K562 (cell line): ENCODE measurements around the gene PFKFB2. TPM values are rescaled to one million over a fixed set of nuclear protein-coding genes. Genes with fewer than 3 reads are reported as not detected.

Source experiments
- ATF3 ChIP-seq, 2 experiments: fragments of 450-650 bp in 1 of 2; sonication (generic) in 1 of 2; formaldehyde crosslinking in 1 of 2; IDR thresholded peaks in 1 of 2; conservative IDR thresholded peaks in 1 of 2; 2 replicates each; pipeline versions ENCODE4 v1.6.1 to v1.8.1; 2016 to 2023; ENCODE audit warnings: mild to moderate bottlenecking in 2 of 2, moderate library complexity in 2 of 2, inconsistent platforms in 1 of 2, missing genetic modification reagents in 1 of 2
- BHLHE40 ChIP-seq: IDR thresholded peaks from 2 replicates; pipeline ENCODE4 v1.6.1; 2011; ENCODE audit warnings: low read length, improper control_type of control experiment
- E2F6 ChIP-seq, 2 experiments: IDR thresholded peaks; 2 replicates each; pipeline ENCODE4 v1.6.1; 2011; ENCODE audit warnings: borderline replicate concordance in 1 of 2, control low read depth in 1 of 2, low read depth in 1 of 2, low read length in 1 of 2, mild to moderate bottlenecking in 1 of 2, mixed read lengths in 1 of 2, moderate library complexity in 1 of 2; ENCODE audit not compliant: insufficient read depth in 1 of 2, insufficient read length in 1 of 2, poor library complexity in 1 of 2, severe bottlenecking in 1 of 2; ENCODE audit errors: extremely low read depth in 1 of 2
- FOXK2 ChIP-seq, 2 experiments: fragments of 450-650 bp; IDR thresholded peaks in 1 of 2; conservative IDR thresholded peaks in 1 of 2; 2 replicates each; pipeline ENCODE4 v1.6.1; 2016; ENCODE audit warnings: low read depth in 2 of 2, mild to moderate bottlenecking in 1 of 2
- FOXP1 ChIP-seq: sonication (generic); formaldehyde crosslinking; IDR thresholded peaks from 2 replicates; pipeline ENCODE4 v1.8.0; 2022; ENCODE audit warnings: mild to moderate bottlenecking, missing genetic modification reagents
- GABPB1 ChIP-seq: sonication (generic); formaldehyde crosslinking; IDR thresholded peaks from 2 replicates; pipeline ENCODE4 v1.8.0; 2022; ENCODE audit warnings: mild to moderate bottlenecking, missing genetic modification reagents
- MECOM ChIP-seq: fragments of 250-450 bp; sonication (Bioruptor Pico); IDR thresholded peaks from 2 replicates; pipeline ENCODE4 v1.8.0; 2022; ENCODE audit warnings: inconsistent platforms
- MLX ChIP-seq, 2 experiments: fragments of 450-650 bp in 1 of 2; sonication (generic) in 1 of 2; formaldehyde crosslinking; conservative IDR thresholded peaks; 2 replicates each; pipeline versions ENCODE4 v1.4.0 to v1.8.1; 2020 to 2022; ENCODE audit warnings: mild to moderate bottlenecking in 1 of 2, missing genetic modification reagents in 1 of 2
- MYC ChIP-seq, 2 experiments: fragments of 250-450 bp in 1 of 2; sonication (Bioruptor Pico) in 1 of 2; IDR thresholded peaks; 2 replicates each; pipeline versions ENCODE4 v1.5.1 to v1.6.1; 2012 to 2021; ENCODE audit warnings: low read depth in 2 of 2, borderline replicate concordance in 1 of 2, improper control_type of control experiment in 1 of 2, low read length in 1 of 2, mild to moderate bottlenecking in 1 of 2, moderate library complexity in 1 of 2
- NR4A1 ChIP-seq, 2 experiments: fragments of 250-450 bp in 1 of 2; fragments of 450-650 bp in 1 of 2; sonication (Bioruptor Pico) in 1 of 2; IDR thresholded peaks; 2 replicates each; pipeline versions ENCODE4 v1.4.0 to v1.6.1; 2016 to 2020; ENCODE audit warnings: mild to moderate bottlenecking in 2 of 2, missing compliant biosample characterization in 1 of 2, missing genetic modification characterization in 1 of 2, moderate library complexity in 1 of 2
- TEAD1 ChIP-seq, 2 experiments: fragments of 450-650 bp in 1 of 2; sonication (generic) in 1 of 2; formaldehyde crosslinking; IDR thresholded peaks; 2 replicates each; pipeline versions ENCODE4 v1.4.0 to v1.8.0; 2020 to 2022; ENCODE audit warnings: mild to moderate bottlenecking in 2 of 2, missing genetic modification reagents in 1 of 2
- U2AF2 ChIP-seq: fragments of 200-400 bp; formaldehyde crosslinking; optimal IDR thresholded peaks from 2 replicates; pipeline ENCODE3; 2017; ENCODE audit warnings: low read depth, mild to moderate bottlenecking, low read length
- ZNF174 ChIP-seq: fragments of 250-450 bp; sonication (Bioruptor Pico); IDR thresholded peaks from 2 replicates; pipeline ENCODE4 v1.4.0; 2020; ENCODE audit warnings: mild to moderate bottlenecking
- ZNF197 ChIP-seq: fragments of 200-800 bp; sonication (Bioruptor generic); IDR thresholded peaks from 2 replicates; pipeline ENCODE4 v1.6.1; 2016; ENCODE audit warnings: low read depth, missing genetic modification characterization, missing compliant biosample characterization
- ZNF239 ChIP-seq: fragments of 250-450 bp; sonication (Bioruptor Pico); IDR thresholded peaks from 2 replicates; pipeline ENCODE4 v1.4.0; 2020; ENCODE audit warnings: mild to moderate bottlenecking
- ZNF561 ChIP-seq: fragments of 450-650 bp; formaldehyde crosslinking; conservative IDR thresholded peaks from 2 replicates; pipeline ENCODE4 v1.4.0; 2020; ENCODE audit warnings: mild to moderate bottlenecking, moderate library complexity
- ZNF592 ChIP-seq: fragments of 450-650 bp; IDR thresholded peaks from 2 replicates; pipeline ENCODE4 v1.6.1; 2017; ENCODE audit warnings: antibody characterized with exemption, mild to moderate bottlenecking
- polyA plus RNA-seq, 8 experiments: library from polyadenylated mRNA; depleted of rRNA in 4 of 8; stranded (reverse) in 5 of 8; unstranded in 3 of 8; fragments of >200 nt; fragmentation: Nextera tagmentation in 2 of 8; fragmentation: Illumina TruSeq in 1 of 8; extraction: Ambion mirVana in 2 of 8; extraction: Trizol in 1 of 8; gene quantifications; 2 replicates each; pipeline versions ENCODE4 v1.2.1 to v1.2.3, GENCODE V29; 2011 to 2014; ENCODE audit warnings: inconsistent platforms in 1 of 8, missing spikeins in 1 of 8
- total RNA-seq, 7 experiments: library from RNA; depleted of rRNA in 6 of 7; stranded (reverse); fragments of >200 nt in 6 of 7; fragmentation: Illumina TruSeq in 2 of 7; extraction: Trizol in 2 of 7; gene quantifications; 2 replicates each; pipeline versions ENCODE4 v1.2.1 to v1.2.3, GENCODE V29; 2011 to 2021; ENCODE audit warnings: low replicate concordance in 1 of 7

The PFKFB2 gene
- total and polyA plus RNA-seq, 9 of the 15 experiments (the other 6 are each of a cell fraction or from before 2014, with no cell fraction given), result 6.9 to 26.0 (median 16.4) TPM

- TF ChIP-seq ATF3 (IDR thresholded peaks at IDR 0.05), result peak; percentile 84
- no peak for TF ChIP-seq ATF3 (CRISPR knock-in tag; conservative IDR thresholded peaks at IDR 0.05)
- TF ChIP-seq ZNF174 (CRISPR knock-in tag), result no peak
- 0 out of 4 replicates have a peak, but pooled peaks of 1 of the 2 experiments have one; percentile 33 for TF ChIP-seq MLX (CRISPR knock-in tag; conservative IDR thresholded peaks at IDR 0.05)
- peak; percentile 2; the same call in 1 of the 2 replicates for TF ChIP-seq MYC (IDR thresholded peaks at IDR 0.05; ENCODE audit: low read depth, low read length)
- 0 out of 2 replicates have a peak, but pooled peaks have one; percentile 19 for TF ChIP-seq MYC (CRISPR knock-in tag; IDR thresholded peaks at IDR 0.05; ENCODE audit: borderline replicate concordance, low read depth)
- peak; percentile 24; the same call in 1 of the 2 replicates for TF ChIP-seq BHLHE40
- peak in 1 of 2 experiments; percentile 5; a peak in 1 of 4 replicates for TF ChIP-seq TEAD1 (CRISPR knock-in tag; IDR thresholded peaks at IDR 0.05)
- TF ChIP-seq ZNF239, result 0 out of 2 replicates have a peak, but pooled peaks have one; percentile 5
- TF ChIP-seq U2AF2, result no peak
- no peak for TF ChIP-seq FOXK2 (conservative IDR thresholded peaks at IDR 0.05 in 1 of 2, IDR thresholded peaks at IDR 0.05 in 1 of 2; ENCODE audit: low read depth in 2 of 2)
- 0 out of 2 replicates have a peak, but pooled peaks have one; percentile 15 for TF ChIP-seq FOXP1 (CRISPR knock-in tag)
- peak; percentile 80 for TF ChIP-seq ZNF592
- 0 out of 2 replicates have a peak, but pooled peaks have one; percentile 34 for TF ChIP-seq NR4A1 (CRISPR knock-in tag; IDR thresholded peaks at IDR 0.05)
- no peak for TF ChIP-seq NR4A1 (tag; IDR thresholded peaks at IDR 0.05)
- TF ChIP-seq E2F6 (IDR thresholded peaks at IDR 0.05; ENCODE audit: borderline replicate concordance in 1 of 2, extremely low read depth in 1 of 2, insufficient read depth in 1 of 2, insufficient read length in 1 of 2, low read depth in 1 of 2, low read length in 1 of 2, poor library complexity in 1 of 2, severe bottlenecking in 1 of 2), result peak in 1 of 2 experiments; percentile 10
- TF ChIP-seq ZNF197, result peak; percentile 47; the same call in 1 of the 2 replicates
- peak; percentile 56 for TF ChIP-seq GABPB1 (CRISPR knock-in tag)
- TF ChIP-seq MECOM (CRISPR knock-in tag), result 0 out of 2 replicates have a peak, but pooled peaks have one; percentile 32
- TF ChIP-seq ZNF561 (CRISPR knock-in tag), result no peak
Measured at GRCh38 chr1:207051191-207051943, 1.7 kb upstream of the PFKFB2 start, which contains the start of gene YOD1 (continued).
